GM19468 (cell line): ENCODE data around the gene OR1J4.

Source experiments
- ATAC-seq: cut with Tn5 transposase; IDR thresholded peaks from one replicate; pipeline ENCODE4 v1.9.1; 2021; ENCODE audit warnings: mild to moderate bottlenecking, moderate library complexity, moderate number of reproducible peaks; ENCODE audit not compliant: unreplicated experiment; ENCODE audit errors: extremely low read depth

OR1J4 gene

GRCh38 chr9:122567901-122568300 is 49.0 kb downstream of the OR1J4 start:
- no peak for ATAC-seq
